GM23338 (cell line): ENCODE results near the gene ASRGL1. TPM values are rescaled to one million over a fixed set of nuclear protein-coding genes. Genes with fewer than 3 reads are reported as not detected.
"Not testable (repeated sequence)": the region's sequence is repeated elsewhere in the genome, so short reads cannot be mapped to it uniquely, and the experiment has no call there.

Experiments used
- ATAC-seq: fragments of 200-7000 bp; cut with Tn5 transposase; 3 replicates; pipeline ENCODE4 v1.9.1; 2020
- DNase-seq: peaks from one replicate; pipeline ENCODE4 v3.0.0-alpha.2; 2015; ENCODE audit warnings: low spot score
- H2AFZ ChIP-seq: fragments of 200-600 bp; sonication (generic); 2 replicates; pipeline ENCODE4 v1.8.0; 2016; ENCODE audit warnings: antibody characterized with exemption, mild to moderate bottlenecking, moderate library complexity
- H3F3A ChIP-seq: fragments of 200-600 bp; sonication (generic); replicated peaks from 2 replicates; pipeline ENCODE4 v1.8.0; 2017; ENCODE audit warnings: antibody characterized with exemption, mixed run types, low read depth
- H3K27ac ChIP-seq: fragments of 200-600 bp; sonication (generic); 2 replicates; pipeline ENCODE4 v1.6.1; 2016; ENCODE audit warnings: low read depth
- H3K27me3 ChIP-seq: fragments of 200-600 bp; sonication (generic); 2 replicates; pipeline ENCODE4 v1.8.0; 2016; ENCODE audit warnings: mild to moderate bottlenecking, mixed run types, moderate library complexity; ENCODE audit not compliant: insufficient read depth
- H3K36me3 ChIP-seq: fragments of 200-600 bp; sonication (generic); 2 replicates; pipeline ENCODE4 v1.8.0; 2016; ENCODE audit warnings: mild to moderate bottlenecking; ENCODE audit not compliant: insufficient read depth
- H3K4me1 ChIP-seq: fragments of 200-600 bp; sonication (generic); 2 replicates; pipeline ENCODE4 v1.8.0; 2016; ENCODE audit warnings: mild to moderate bottlenecking, moderate library complexity; ENCODE audit not compliant: insufficient read depth
- H3K4me2 ChIP-seq: fragments of 200-600 bp; sonication (generic); 2 replicates; pipeline ENCODE4 v1.7.1; 2017; ENCODE audit warnings: mixed run types
- H3K4me3 ChIP-seq: fragments of 200-600 bp; sonication (generic); 2 replicates; pipeline ENCODE4 v1.6.1; 2016; ENCODE audit warnings: mixed run types
- H3K79me2 ChIP-seq: fragments of 200-600 bp; sonication (generic); replicated peaks from 2 replicates; pipeline ENCODE4 v1.8.0; 2017; ENCODE audit warnings: mild to moderate bottlenecking; ENCODE audit not compliant: insufficient read depth
- H3K9me2 ChIP-seq: fragments of 200-600 bp; sonication (generic); 2 replicates; pipeline ENCODE4 v1.8.0; 2017; ENCODE audit not compliant: insufficient read depth
- H4K20me1 ChIP-seq: fragments of 200-600 bp; sonication (generic); replicated peaks from 2 replicates; pipeline ENCODE4 v1.8.0; 2017; ENCODE audit warnings: mild to moderate bottlenecking; ENCODE audit not compliant: insufficient read depth
- H3K27ac Mint-ChIP-seq: 2 replicates; pipeline ENCODE4 v1.8.0; 2020; ENCODE audit warnings: inconsistent platforms, mild to moderate bottlenecking, moderate library complexity, mixed read lengths
- H3K27me3 Mint-ChIP-seq: 3 replicates; pipeline ENCODE4 v1.8.0; 2022; ENCODE audit warnings: low read depth, mild to moderate bottlenecking, moderate library complexity, mixed read lengths, inconsistent platforms; ENCODE audit not compliant: insufficient read depth, poor library complexity
- H3K36me3 Mint-ChIP-seq: 3 replicates; pipeline ENCODE4 v1.8.0; 2021; ENCODE audit warnings: low read depth, mild to moderate bottlenecking, inconsistent platforms, moderate library complexity, mixed read lengths
- H3K4me1 Mint-ChIP-seq: 3 replicates; pipeline ENCODE4 v1.8.0; 2020; ENCODE audit warnings: mild to moderate bottlenecking, inconsistent platforms, mixed read lengths
- H3K4me3 Mint-ChIP-seq: 3 replicates; pipeline ENCODE4 v1.8.0; 2021; ENCODE audit warnings: moderate library complexity, mild to moderate bottlenecking, inconsistent platforms, mixed read lengths
- H3K9me3 Mint-ChIP-seq: 3 replicates; pipeline ENCODE4 v1.8.0; 2020; ENCODE audit warnings: moderate library complexity, mild to moderate bottlenecking, inconsistent platforms, mixed read lengths
- polyA plus RNA-seq: library from polyadenylated mRNA; unstranded; fragments of >200 nt; fragmentation: Nextera tagmentation; extraction: Ambion mirVana; gene quantifications from 2 replicates; pipeline ENCODE4 v1.2.1, GENCODE V29; 2016
- total RNA-seq: library from RNA; depleted of rRNA; stranded (reverse); fragments of >200 nt; shearing (Covaris generic); gene quantifications from 2 replicates; pipeline ENCODE4 v1.2.3, GENCODE V29; 2014
- TF ChIP-seq, protein P1 (sequence below), 2 experiments: fragments of 200-600 bp in 1 of 2; sonication (generic) in 1 of 2; conservative IDR thresholded peaks; 2 replicates each; pipeline versions ENCODE4 v1.5.1 to v1.6.1; 2016 to 2017; ENCODE audit warnings: antibody characterized with exemption in 2 of 2, low read depth in 2 of 2, mild to moderate bottlenecking in 2 of 2, moderate library complexity in 1 of 2

Gene ASRGL1
- total and polyA plus RNA-seq, 2 experiments from 2014 or later: 32.9 to 50.3 TPM

DNA sequence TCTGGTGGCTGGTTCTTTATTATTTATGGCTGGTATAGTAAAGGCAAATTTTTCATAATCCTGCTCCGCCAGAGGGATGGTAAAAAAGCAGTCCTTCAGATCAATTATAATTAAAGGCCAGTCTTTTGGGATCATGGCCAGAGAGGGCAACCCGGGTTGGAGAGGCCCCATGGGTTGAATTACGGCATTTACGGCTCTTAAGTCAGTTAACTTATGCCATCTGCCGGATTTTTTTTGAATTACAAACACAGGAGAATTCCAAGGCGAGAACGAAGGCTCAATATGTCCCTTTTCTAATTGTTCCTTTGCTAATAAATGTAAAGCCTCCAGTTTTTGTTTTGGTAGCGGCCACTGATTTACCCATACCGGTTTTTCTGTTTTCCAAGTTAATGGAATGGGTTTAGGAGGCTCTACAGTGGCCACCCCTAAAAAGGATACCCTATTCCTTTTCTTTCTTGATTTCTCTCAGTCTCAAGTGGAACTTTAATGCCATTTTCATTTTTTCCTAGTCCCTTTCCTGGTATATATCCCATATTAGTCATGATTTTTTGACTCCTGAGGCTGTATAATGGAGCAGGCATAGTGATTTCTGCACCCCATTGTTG is 41.3 kb downstream of the ASRGL1 start:
- TF ChIP-seq, protein P1, sequence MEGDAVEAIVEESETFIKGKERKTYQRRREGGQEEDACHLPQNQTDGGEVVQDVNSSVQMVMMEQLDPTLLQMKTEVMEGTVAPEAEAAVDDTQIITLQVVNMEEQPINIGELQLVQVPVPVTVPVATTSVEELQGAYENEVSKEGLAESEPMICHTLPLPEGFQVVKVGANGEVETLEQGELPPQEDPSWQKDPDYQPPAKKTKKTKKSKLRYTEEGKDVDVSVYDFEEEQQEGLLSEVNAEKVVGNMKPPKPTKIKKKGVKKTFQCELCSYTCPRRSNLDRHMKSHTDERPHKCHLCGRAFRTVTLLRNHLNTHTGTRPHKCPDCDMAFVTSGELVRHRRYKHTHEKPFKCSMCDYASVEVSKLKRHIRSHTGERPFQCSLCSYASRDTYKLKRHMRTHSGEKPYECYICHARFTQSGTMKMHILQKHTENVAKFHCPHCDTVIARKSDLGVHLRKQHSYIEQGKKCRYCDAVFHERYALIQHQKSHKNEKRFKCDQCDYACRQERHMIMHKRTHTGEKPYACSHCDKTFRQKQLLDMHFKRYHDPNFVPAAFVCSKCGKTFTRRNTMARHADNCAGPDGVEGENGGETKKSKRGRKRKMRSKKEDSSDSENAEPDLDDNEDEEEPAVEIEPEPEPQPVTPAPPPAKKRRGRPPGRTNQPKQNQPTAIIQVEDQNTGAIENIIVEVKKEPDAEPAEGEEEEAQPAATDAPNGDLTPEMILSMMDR (conservative IDR thresholded peaks at IDR 0.05; ENCODE audit: low read depth in 2 of 2): peak; percentile 27 to 48; a peak in 3 of 4 replicates
- H3K27ac ChIP-seq, H2AFZ ChIP-seq, H3K27me3 Mint-ChIP-seq, H3K4me2 ChIP-seq, H3K4me1 ChIP-seq, H3K27ac Mint-ChIP-seq, ATAC-seq, H3K27me3 ChIP-seq, H3F3A ChIP-seq, H3K79me2 ChIP-seq, H3K36me3 ChIP-seq, H3K4me3 Mint-ChIP-seq, H3K4me1 Mint-ChIP-seq, H3K36me3 Mint-ChIP-seq, H3K9me2 ChIP-seq, H4K20me1 ChIP-seq, H3K9me3 Mint-ChIP-seq, H3K4me3 ChIP-seq: not testable (repeated sequence)
- peak; percentile 86 for DNase-seq

DNA sequence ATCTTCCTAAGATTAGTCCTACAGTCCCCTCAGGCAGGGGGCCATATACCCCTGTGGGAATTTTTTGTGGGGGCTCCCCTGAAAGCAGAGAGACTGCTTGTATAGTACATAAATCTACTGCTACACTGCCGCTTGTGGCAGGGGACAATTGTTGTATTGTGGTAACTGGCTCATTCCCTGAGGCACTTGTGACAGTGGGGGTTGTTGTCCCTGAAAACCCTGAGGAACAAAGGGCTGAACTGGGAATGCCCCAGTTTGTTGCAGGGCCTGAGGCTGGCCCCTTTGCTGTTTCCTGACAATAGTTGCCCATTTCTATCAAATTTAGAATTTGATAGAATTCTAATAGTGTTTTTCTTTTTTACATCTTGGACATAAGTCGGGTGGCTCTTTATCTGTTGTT is 42.3 kb downstream of the ASRGL1 start:
- not testable (repeated sequence) for H3K27ac Mint-ChIP-seq, DNase-seq, H3K27ac ChIP-seq

GRCh38 chr11:62380821-62381245 is 43.6 kb downstream of the ASRGL1 start:
- H3K27ac Mint-ChIP-seq, H2AFZ ChIP-seq, H3K4me1 ChIP-seq, H3K27me3 Mint-ChIP-seq, H3K9me2 ChIP-seq, H3K4me3 Mint-ChIP-seq, H3K36me3 ChIP-seq, H3K36me3 Mint-ChIP-seq, H3K9me3 Mint-ChIP-seq, H3K4me1 Mint-ChIP-seq, H3K27me3 ChIP-seq, H3K27ac ChIP-seq, H3K4me3 ChIP-seq, H3K4me2 ChIP-seq, H3F3A ChIP-seq, H3K79me2 ChIP-seq, H4K20me1 ChIP-seq: not testable (repeated sequence)
- TF ChIP-seq, protein P1 (conservative IDR thresholded peaks at IDR 0.05; ENCODE audit: low read depth in 2 of 2): peak; percentile 75 to 87
- peak; percentile 91 for DNase-seq
- ATAC-seq: peak; percentile 92

More for the DNA sequence above, 42.3 kb downstream of the ASRGL1 start:
- ATAC-seq, H3K4me3 ChIP-seq, H2AFZ ChIP-seq, H3K27me3 ChIP-seq, H3K4me2 ChIP-seq, H3K4me1 ChIP-seq, H3K79me2 ChIP-seq, H3K4me1 Mint-ChIP-seq, H3K9me2 ChIP-seq, H3K9me3 Mint-ChIP-seq, H3K4me3 Mint-ChIP-seq, H3K36me3 ChIP-seq, H4K20me1 ChIP-seq, H3K27me3 Mint-ChIP-seq, H3K36me3 Mint-ChIP-seq, H3F3A ChIP-seq: not testable (repeated sequence)
